HEK293 (cell line): ENCODE results near the gene OSBP.
A peak's percentile ranks its signal among the peaks of the same experiment; 100 is the strongest.

Source experiments
- CTCF ChIA-PET: fragments of 350-600 bp; formaldehyde crosslinking; extraction: SDS; loops from one replicate; lab custom pipeline; 2021; ENCODE audit warnings: antibody characterized with exemption; lab: Yijun Ruan, JAX
- POLR2A ChIA-PET: fragments of 300-600 bp; formaldehyde crosslinking; extraction: SDS; loops from one replicate; lab custom pipeline; 2020; ENCODE audit warnings: antibody characterized with exemption, inconsistent platforms; lab: Yijun Ruan, JAX
- H3K27ac ChIP-seq: fragments of 200-500 bp; sonication (Bioruptor generic); 2 replicates; pipeline ENCODE4 v1.5.1; 2014; ENCODE audit warnings: low read depth, low read length, control low read depth, inconsistent platforms; ENCODE audit errors: extremely low read depth
- H3K36me3 ChIP-seq, 2 experiments: fragments of 200-500 bp in 1 of 2; sonication (Bioruptor generic) in 1 of 2; 1 replicate in 1 of 2; 2 replicates in 1 of 2; pipeline ENCODE4 v1.5.1; 2014 to 2017; ENCODE audit warnings: inconsistent platforms in 2 of 2, low read length in 2 of 2; ENCODE audit not compliant: control insufficient read depth in 2 of 2, insufficient read depth in 1 of 2
- H3K4me1 ChIP-seq: fragments of 200-500 bp; sonication (Bioruptor generic); 2 replicates; pipeline ENCODE4 v1.5.1; 2014; ENCODE audit warnings: mild to moderate bottlenecking, low read length, inconsistent platforms; ENCODE audit not compliant: control insufficient read depth, insufficient read depth
- H3K4me3 ChIP-seq: 2 replicates; pipeline ENCODE4 v1.5.1; 2011; ENCODE audit warnings: low read depth, mild to moderate bottlenecking, control low read depth, low read length, moderate library complexity
- H3K9me3 ChIP-seq: fragments of 200-500 bp; sonication (Bioruptor generic); 2 replicates; pipeline ENCODE4 v1.5.1; 2014; ENCODE audit warnings: low read depth, low read length, inconsistent platforms; ENCODE audit not compliant: control insufficient read depth, insufficient read depth
- BCL11A ChIP-seq: fragments of 450-650 bp; formaldehyde crosslinking; IDR thresholded peaks from 2 replicates; pipeline ENCODE4 v1.5.1; 2016; ENCODE audit warnings: low read depth, missing biosample characterization, missing genetic modification characterization
- BCL11B ChIP-seq: fragments of 450-650 bp; formaldehyde crosslinking; IDR thresholded peaks from 2 replicates; pipeline ENCODE4 v1.5.1; 2016; ENCODE audit warnings: low read depth, missing biosample characterization, missing genetic modification characterization
- HOXA7 ChIP-seq: sonication (generic); formaldehyde crosslinking; IDR thresholded peaks from 2 replicates; pipeline ENCODE4 v1.8.1; 2022; ENCODE audit warnings: missing genetic modification reagents, borderline replicate concordance
- MEIS1 ChIP-seq: sonication (generic); formaldehyde crosslinking; IDR thresholded peaks from 2 replicates; pipeline ENCODE4 v1.8.1; 2022; ENCODE audit warnings: missing genetic modification reagents, mild to moderate bottlenecking, borderline replicate concordance
- SP7 ChIP-seq: fragments of 450-650 bp; formaldehyde crosslinking; IDR thresholded peaks from 2 replicates; pipeline ENCODE4 v1.5.1; 2016; ENCODE audit warnings: missing biosample characterization, missing genetic modification characterization
- TCF7L2 ChIP-seq: IDR thresholded peaks from 2 replicates; pipeline ENCODE4 v1.6.1; 2011; ENCODE audit warnings: low read depth, mild to moderate bottlenecking, inconsistent platforms, low read length, moderate library complexity, borderline replicate concordance
- ZBTB1 ChIP-seq: fragments of 450-650 bp; formaldehyde crosslinking; IDR thresholded peaks from 2 replicates; pipeline ENCODE4 v1.5.1; 2016; ENCODE audit warnings: missing biosample characterization, missing genetic modification characterization
- ZNF121 ChIP-seq: fragments of 450-650 bp; formaldehyde crosslinking; IDR thresholded peaks from 2 replicates; pipeline ENCODE4 v1.5.1; 2016; ENCODE audit warnings: missing biosample characterization, missing genetic modification characterization
- ZNF16 ChIP-seq: fragments of 450-650 bp; formaldehyde crosslinking; IDR thresholded peaks from 2 replicates; pipeline ENCODE4 v1.5.1; 2016; ENCODE audit warnings: low read depth, missing biosample characterization, missing genetic modification characterization
- ZNF311 ChIP-seq: fragments of 450-650 bp; formaldehyde crosslinking; IDR thresholded peaks from 2 replicates; pipeline ENCODE4 v1.5.1; 2017; ENCODE audit warnings: missing biosample characterization, missing genetic modification characterization, borderline replicate concordance
- ZNF416 ChIP-seq: fragments of 450-650 bp; formaldehyde crosslinking; IDR thresholded peaks from 2 replicates; pipeline ENCODE4 v1.5.1; 2016; ENCODE audit warnings: missing biosample characterization, missing genetic modification characterization
- ZNF48 ChIP-seq: fragments of 450-650 bp; formaldehyde crosslinking; IDR thresholded peaks from 2 replicates; pipeline ENCODE4 v1.5.1; 2016; ENCODE audit warnings: missing biosample characterization, missing genetic modification characterization
- ZNF529 ChIP-seq: fragments of 450-650 bp; formaldehyde crosslinking; IDR thresholded peaks from 2 replicates; pipeline ENCODE4 v1.5.1; 2017; ENCODE audit warnings: missing genetic modification characterization, missing biosample characterization; ENCODE audit not compliant: insufficient replicate concordance
- ZNF548 ChIP-seq: fragments of 450-650 bp; formaldehyde crosslinking; IDR thresholded peaks from 2 replicates; pipeline ENCODE4 v1.5.1; 2016; ENCODE audit warnings: missing biosample characterization, missing genetic modification characterization
- ZNF571 ChIP-seq: fragments of 450-650 bp; formaldehyde crosslinking; IDR thresholded peaks from 2 replicates; pipeline ENCODE4 v1.5.0; 2017; ENCODE audit warnings: missing biosample characterization, missing genetic modification characterization
- ZNF677 ChIP-seq: fragments of 450-650 bp; IDR thresholded peaks from 2 replicates; pipeline ENCODE4 v1.5.0; 2018; ENCODE audit warnings: missing biosample characterization, mild to moderate bottlenecking, missing genetic modification characterization, moderate library complexity
- ZNF785 ChIP-seq: fragments of 450-650 bp; formaldehyde crosslinking; IDR thresholded peaks from 2 replicates; pipeline ENCODE4 v1.5.1; 2016; ENCODE audit warnings: missing biosample characterization, missing genetic modification characterization
- ZSCAN23 ChIP-seq: fragments of 450-650 bp; formaldehyde crosslinking; IDR thresholded peaks from 2 replicates; pipeline ENCODE4 v1.5.1; 2016; ENCODE audit warnings: missing biosample characterization, missing genetic modification characterization
- TF ChIP-seq, protein P1 (sequence below): fragments of 450-650 bp; formaldehyde crosslinking; IDR thresholded peaks from 2 replicates; pipeline ENCODE4; 2016; ENCODE audit warnings: missing biosample characterization, missing genetic modification characterization
- TF ChIP-seq, protein P2 (sequence below): fragments of 450-650 bp; formaldehyde crosslinking; IDR thresholded peaks from 2 replicates; pipeline ENCODE4 v1.5.1; 2016; ENCODE audit warnings: missing biosample characterization, missing genetic modification characterization, low read depth
- TF ChIP-seq, protein P3 (sequence below): fragments of 450-650 bp; formaldehyde crosslinking; IDR thresholded peaks from 2 replicates; pipeline ENCODE4 v1.5.1; 2016; ENCODE audit warnings: missing biosample characterization, missing genetic modification characterization

OSBP gene

DNA sequence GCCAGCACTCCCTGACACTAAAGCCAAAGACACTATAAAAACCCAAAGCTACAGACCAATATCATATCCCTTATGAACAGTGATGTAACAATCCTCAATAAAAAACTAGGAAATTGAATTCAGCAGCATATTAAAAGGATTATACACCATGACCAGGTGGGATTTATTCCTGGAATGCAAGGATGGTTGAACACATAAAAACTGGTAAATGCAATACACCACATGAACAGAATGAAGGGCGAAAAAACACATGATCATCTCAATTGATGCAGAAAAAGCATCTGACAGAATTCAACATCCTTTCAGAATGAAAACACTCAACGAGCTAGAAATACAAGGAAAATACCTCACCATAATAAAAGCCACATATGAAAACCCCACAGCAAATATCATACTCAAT lies 31.3 kb downstream of the OSBP start:
- Histone ChIP-seq H3K27ac (no peak overlapping the region), H3K4me3 (no peak overlapping the region), H3K36me3 (peaks cover 20 to 73% of the 10 kb centered on the region in 2 experiments), H3K9me3 (no peaks in the 10 kb centered on the region), H3K4me1 (no peaks in the 10 kb centered on the region)
- TF ChIP-seq ZNF785 = no peak
- POLR2A ChIA-PET = no interaction called here
- CTCF ChIA-PET = no interaction called here

DNA sequence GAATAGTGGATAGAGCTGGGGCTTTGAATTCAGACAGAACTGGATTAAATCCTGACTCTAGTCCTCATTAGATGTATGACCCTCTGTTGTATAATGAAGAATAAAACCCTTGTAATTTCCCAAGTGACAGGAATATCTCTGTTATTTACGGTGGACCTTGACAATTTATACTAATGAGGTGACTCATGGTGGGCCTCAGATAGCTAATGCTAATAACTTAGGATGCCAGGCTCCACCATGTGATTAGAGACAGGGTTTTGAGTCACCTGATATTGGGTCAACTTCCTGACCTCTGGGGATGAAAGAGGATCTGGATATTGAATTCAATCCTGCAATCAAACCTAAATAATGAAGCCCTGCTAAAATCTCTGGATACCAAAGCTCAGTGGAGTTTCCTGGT lies 33.6 kb downstream of the OSBP start:
- Histone ChIP-seq H3K4me3 (no peak overlapping the region), H3K27ac (no peak overlapping the region), H3K4me1 (no peaks in the 10 kb centered on the region), H3K36me3 (peaks cover 16 to 78% of the 10 kb centered on the region in 2 experiments), H3K9me3 (no peaks in the 10 kb centered on the region)
- ChIA-PET POLR2A (no interaction called here), CTCF (no interaction called here)
- TF ChIP-seq ZNF548 (tag by site-specific recombination) (no peak), ZNF677 (tag by site-specific recombination) (no peak), ZNF416 (tag by site-specific recombination) (no peak), ZBTB1 (tag by site-specific recombination) (no peak), SP7 (tag by site-specific recombination) (no peak), ZNF48 (no peak), BCL11B (tag by site-specific recombination) (no peak), ZSCAN23 (tag by site-specific recombination) (no peak), MEIS1 (CRISPR knock-in tag) (no peak), ZNF571 (tag by site-specific recombination) (no peak)
- TF ChIP-seq, protein P1, sequence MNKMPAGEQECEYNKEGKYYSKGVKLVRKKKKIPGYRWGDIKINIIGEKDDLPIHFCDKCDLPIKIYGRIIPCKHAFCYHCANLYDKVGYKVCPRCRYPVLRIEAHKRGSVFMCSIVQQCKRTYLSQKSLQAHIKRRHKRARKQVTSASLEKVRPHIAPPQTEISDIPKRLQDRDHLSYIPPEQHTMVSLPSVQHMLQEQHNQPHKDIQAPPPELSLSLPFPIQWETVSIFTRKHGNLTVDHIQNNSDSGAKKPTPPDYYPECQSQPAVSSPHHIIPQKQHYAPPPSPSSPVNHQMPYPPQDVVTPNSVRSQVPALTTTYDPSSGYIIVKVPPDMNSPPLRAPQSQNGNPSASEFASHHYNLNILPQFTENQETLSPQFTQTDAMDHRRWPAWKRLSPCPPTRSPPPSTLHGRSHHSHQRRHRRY (tag by site-specific recombination) = no peak
- TF ChIP-seq, protein P2, sequence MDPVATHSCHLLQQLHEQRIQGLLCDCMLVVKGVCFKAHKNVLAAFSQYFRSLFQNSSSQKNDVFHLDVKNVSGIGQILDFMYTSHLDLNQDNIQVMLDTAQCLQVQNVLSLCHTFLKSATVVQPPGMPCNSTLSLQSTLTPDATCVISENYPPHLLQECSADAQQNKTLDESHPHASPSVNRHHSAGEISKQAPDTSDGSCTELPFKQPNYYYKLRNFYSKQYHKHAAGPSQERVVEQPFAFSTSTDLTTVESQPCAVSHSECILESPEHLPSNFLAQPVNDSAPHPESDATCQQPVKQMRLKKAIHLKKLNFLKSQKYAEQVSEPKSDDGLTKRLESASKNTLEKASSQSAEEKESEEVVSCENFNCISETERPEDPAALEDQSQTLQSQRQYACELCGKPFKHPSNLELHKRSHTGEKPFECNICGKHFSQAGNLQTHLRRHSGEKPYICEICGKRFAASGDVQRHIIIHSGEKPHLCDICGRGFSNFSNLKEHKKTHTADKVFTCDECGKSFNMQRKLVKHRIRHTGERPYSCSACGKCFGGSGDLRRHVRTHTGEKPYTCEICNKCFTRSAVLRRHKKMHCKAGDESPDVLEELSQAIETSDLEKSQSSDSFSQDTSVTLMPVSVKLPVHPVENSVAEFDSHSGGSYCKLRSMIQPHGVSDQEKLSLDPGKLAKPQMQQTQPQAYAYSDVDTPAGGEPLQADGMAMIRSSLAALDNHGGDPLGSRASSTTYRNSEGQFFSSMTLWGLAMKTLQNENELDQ (tag by site-specific recombination) = no peak

DNA sequence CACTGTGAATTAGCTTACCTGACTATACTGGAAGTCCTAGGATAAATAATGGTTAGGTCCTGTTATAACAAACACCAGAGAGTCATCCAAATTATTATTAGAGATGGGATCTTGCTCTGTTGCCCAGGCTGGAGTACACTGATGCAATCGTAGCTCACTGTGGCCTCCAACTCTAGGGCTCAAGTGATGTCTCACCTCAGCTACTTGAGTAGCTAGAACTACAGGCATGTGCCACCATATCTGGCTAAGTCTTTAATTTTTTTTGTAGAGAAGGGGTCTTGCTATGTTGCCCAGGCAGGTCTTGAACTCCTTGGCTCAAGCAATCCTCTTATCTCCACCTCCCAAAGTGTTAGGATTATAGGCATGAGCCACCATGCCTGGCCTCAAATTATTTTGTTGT lies 37.2 kb downstream of the OSBP start:
- Histone ChIP-seq H3K4me3 (no peak overlapping the region), H3K36me3 (peaks cover 16 to 85% of the 10 kb centered on the region in 2 experiments), H3K4me1 (no peaks in the 10 kb centered on the region), H3K9me3 (no peaks in the 10 kb centered on the region), H3K27ac (no peak overlapping the region)
- TF ChIP-seq HOXA7 (CRISPR knock-in tag) (no peak), ZNF121 (tag by site-specific recombination) (peak; percentile 95)
- ChIA-PET POLR2A (no interaction called here), CTCF (no interaction called here)

DNA sequence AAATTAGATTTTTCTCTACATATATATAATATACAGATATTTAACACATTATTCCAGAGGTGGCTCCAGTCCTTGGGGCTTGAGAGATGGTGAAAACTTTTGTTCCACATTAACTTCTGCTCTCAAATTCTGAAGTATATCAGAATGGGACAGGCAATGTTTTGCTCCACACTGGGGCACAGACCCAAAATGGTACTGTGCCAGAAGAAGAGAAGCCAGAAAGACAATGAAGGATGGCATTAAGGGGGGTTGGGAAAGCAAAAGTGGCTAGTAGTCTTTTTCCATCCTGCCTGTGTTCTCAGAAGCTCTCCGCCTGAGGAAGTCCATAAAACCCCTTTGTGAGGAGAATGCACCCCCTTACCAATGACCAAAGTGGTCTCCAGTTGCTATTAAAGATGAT lies 40.1 kb downstream of the OSBP start:
- ChIA-PET CTCF (no interaction called here), POLR2A (no interaction called here)
- TF ChIP-seq ZNF529 (tag by site-specific recombination) = no peak
- TF ChIP-seq TCF7L2 = no peak
- TF ChIP-seq, protein P3, sequence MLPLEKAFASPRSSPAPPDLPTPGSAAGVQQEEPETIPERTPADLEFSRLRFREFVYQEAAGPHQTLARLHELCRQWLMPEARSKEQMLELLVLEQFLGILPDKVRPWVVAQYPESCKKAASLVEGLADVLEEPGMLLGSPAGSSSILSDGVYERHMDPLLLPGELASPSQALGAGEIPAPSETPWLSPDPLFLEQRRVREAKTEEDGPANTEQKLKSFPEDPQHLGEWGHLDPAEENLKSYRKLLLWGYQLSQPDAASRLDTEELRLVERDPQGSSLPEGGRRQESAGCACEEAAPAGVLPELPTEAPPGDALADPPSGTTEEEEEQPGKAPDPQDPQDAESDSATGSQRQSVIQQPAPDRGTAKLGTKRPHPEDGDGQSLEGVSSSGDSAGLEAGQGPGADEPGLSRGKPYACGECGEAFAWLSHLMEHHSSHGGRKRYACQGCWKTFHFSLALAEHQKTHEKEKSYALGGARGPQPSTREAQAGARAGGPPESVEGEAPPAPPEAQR (tag by site-specific recombination) = no peak
- no peak for TF ChIP-seq ZNF311 (tag by site-specific recombination)
- TF ChIP-seq ZNF16 = no peak
- TF ChIP-seq BCL11A (tag by site-specific recombination) = no peak
- no peak overlapping the region for H3K4me3 ChIP-seq
- no peak overlapping the region for H3K27ac ChIP-seq
- no peaks in the 10 kb centered on the region for H3K4me1 ChIP-seq
- no peaks in the 10 kb centered on the region for H3K9me3 ChIP-seq
- H3K36me3 ChIP-seq = peaks cover 10 to 61% of the 10 kb centered on the region in 2 experiments
